NT2/D1 (cell line): Measurements from ENCODE around the gene FMN2.

Experiments used
- DNase-seq: peaks from one replicate; pipeline ENCODE4 v3.0.0-alpha.2; 2011; ENCODE audit warnings: low read depth, low spot score
- H3K27me3 ChIP-seq: 2 replicates; pipeline ENCODE4 v1.6.0; 2011; ENCODE audit warnings: mild to moderate bottlenecking; ENCODE audit not compliant: insufficient read length, insufficient read depth
- H3K36me3 ChIP-seq: 2 replicates; pipeline ENCODE4 v1.6.1; 2011; ENCODE audit warnings: mild to moderate bottlenecking, low read length, mixed read lengths; ENCODE audit not compliant: insufficient read depth, insufficient read length
- H3K4me1 ChIP-seq: 2 replicates; pipeline ENCODE4 v1.5.1; 2011; ENCODE audit not compliant: insufficient read depth, insufficient read length
- H3K4me3 ChIP-seq: 2 replicates; pipeline ENCODE4 v1.5.1; 2011; ENCODE audit warnings: low read depth; ENCODE audit not compliant: insufficient read length
- H3K9ac ChIP-seq: 2 replicates; pipeline ENCODE4 v1.6.0; 2011; ENCODE audit warnings: low read depth; ENCODE audit not compliant: insufficient read length
- H3K9me3 ChIP-seq: 2 replicates; pipeline ENCODE4 v1.5.1; 2011; ENCODE audit warnings: mild to moderate bottlenecking, low read length; ENCODE audit not compliant: insufficient read depth
- SUZ12 ChIP-seq: IDR thresholded peaks from 2 replicates; pipeline ENCODE4 v1.6.1; 2011; ENCODE audit not compliant: insufficient read length, insufficient read depth; ENCODE audit errors: extremely low read depth
- YY1 ChIP-seq: IDR thresholded peaks from 2 replicates; pipeline ENCODE4 v1.6.1; 2011; ENCODE audit not compliant: insufficient read length, insufficient read depth
- ZNF274 ChIP-seq: IDR thresholded peaks from 2 replicates; pipeline ENCODE4 v1.6.1; 2011; ENCODE audit warnings: mild to moderate bottlenecking, low read depth, low read length

FMN2 gene

DNA sequence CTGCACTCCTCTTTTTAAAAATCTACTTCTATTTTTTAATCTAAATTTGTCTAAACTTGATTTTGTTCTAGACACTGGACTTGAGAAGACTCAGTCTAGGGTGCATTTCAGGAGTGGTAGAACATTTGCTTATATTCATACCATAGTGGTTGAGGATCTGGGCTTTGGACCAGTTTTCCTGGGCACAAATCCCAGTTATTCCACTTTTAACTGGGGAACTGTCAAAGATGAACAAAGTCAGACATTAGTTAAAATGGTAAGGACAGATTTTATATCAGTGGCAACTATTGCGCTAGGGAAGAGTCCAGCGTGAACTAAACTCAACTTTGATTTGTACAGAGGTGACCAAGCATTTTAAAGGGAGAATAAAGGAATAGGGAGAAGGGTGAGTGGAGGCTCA lies 102.4 kb downstream of the FMN2 start:
- Histone ChIP-seq H3K36me3 (no peaks in the 10 kb centered on the region), H3K27me3 (no peaks in the 10 kb centered on the region), H3K9me3 (no peaks in the 10 kb centered on the region), H3K4me1 (no peaks in the 10 kb centered on the region), H3K9ac (no peak overlapping the region), H3K4me3 (no peak overlapping the region)
- no peak for TF ChIP-seq SUZ12
- no peak for TF ChIP-seq ZNF274
- no peak for DNase-seq

DNA sequence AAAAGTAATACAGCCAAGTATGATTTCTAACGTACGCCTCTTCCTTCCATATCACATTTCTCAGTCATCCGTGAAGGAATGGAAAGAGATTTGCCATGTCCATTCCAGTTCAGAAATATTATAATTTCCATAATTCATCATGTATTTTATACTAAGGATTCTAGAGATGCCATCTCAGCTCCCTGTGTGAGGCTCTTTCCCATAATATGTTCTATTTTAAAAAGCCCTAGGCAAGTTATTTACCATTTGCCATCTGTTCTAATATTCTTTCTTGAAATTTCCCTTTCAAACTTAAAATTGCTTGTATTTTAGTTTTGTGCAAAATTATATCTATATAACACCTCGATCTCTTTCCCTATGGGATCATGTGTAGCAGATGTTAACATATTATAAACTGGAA lies 106.7 kb downstream of the FMN2 start:
- H3K36me3 ChIP-seq, result no peaks in the 10 kb centered on the region
- H3K4me3 ChIP-seq, result no peak overlapping the region
- H3K9me3 ChIP-seq, result peaks cover 11% of the 10 kb centered on the region
- no peak overlapping the region for H3K9ac ChIP-seq
- H3K27me3 ChIP-seq, result no peaks in the 10 kb centered on the region
- TF ChIP-seq ZNF274 (no peak), SUZ12 (no peak), YY1 (no peak)
- no peaks in the 10 kb centered on the region for H3K4me1 ChIP-seq
- no peak for DNase-seq

DNA sequence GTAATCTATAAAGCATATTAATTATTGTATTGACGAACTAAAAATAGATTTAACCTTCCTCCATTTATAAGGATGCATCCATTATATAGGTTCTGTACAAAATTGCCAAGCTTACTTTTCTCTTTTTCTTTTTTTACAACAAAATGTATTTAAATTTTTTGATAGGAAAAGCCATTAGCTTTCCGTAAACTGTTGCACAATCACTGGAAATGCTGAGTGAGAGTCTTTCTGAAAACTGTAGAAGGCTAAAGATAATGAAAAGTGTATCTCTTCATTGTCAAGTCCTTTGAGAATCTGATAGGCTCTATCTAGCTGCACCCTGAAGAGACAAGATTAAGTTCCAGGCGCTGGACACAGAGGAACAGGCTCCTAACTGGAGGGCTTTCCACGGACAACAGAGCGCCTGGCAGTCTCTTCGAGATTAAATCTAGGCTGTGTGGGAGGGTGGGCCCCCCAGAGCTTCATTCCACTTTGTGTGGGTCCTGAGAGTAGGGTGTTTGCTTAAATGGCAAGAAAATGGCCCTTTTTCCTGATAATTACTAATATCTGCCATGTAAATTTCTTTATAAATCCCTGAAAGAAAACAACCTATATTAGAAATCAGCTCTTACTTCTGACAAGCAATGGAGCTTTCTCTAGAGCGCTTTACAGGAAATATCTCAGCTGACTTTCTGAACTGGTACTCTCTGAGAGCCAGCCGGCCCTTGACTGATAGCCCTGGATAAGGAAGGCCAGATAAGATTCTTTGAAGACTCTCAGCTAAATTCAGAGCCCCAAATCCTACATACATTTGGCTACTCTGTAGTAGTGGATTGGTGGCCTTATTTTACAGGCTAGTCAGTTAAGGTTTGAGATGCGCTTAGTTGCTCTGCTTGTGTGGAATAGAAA lies 108.3 kb downstream of the FMN2 start:
- Histone ChIP-seq H3K27me3 (no peaks in the 10 kb centered on the region), H3K4me3 (no peak overlapping the region), H3K9ac (no peak overlapping the region), H3K9me3 (peaks cover 11% of the 10 kb centered on the region), H3K4me1 (no peaks in the 10 kb centered on the region), H3K36me3 (no peaks in the 10 kb centered on the region)
- DNase-seq, result no peak
- TF ChIP-seq SUZ12 (no peak), ZNF274 (no peak), YY1 (no peak)

DNA sequence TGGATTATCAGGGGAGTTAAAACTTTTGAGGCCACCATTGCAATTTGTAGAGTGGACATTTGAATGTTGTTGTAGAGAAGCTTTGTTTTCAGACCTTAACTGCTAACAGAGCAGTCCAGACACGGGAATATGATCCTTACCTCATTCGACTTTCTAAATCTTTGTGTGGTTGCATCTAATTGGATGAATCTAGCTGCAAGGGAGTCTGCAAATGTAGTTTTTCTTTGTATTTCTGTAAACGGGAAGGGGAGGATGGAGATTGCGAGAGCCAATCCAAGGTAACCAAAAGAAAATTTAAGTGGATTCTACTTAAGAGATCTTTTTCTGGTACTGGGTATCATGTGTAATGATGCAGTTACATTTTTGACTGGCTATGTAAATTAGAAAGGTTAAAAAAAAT lies 110.2 kb downstream of the FMN2 start:
- no peaks in the 10 kb centered on the region for H3K36me3 ChIP-seq
- no peak overlapping the region for H3K9ac ChIP-seq
- no peaks in the 10 kb centered on the region for H3K27me3 ChIP-seq
- H3K4me3 ChIP-seq, result no peak overlapping the region
- H3K9me3 ChIP-seq, result peaks cover 11% of the 10 kb centered on the region
- no peaks in the 10 kb centered on the region for H3K4me1 ChIP-seq
- TF ChIP-seq YY1 (no peak), SUZ12 (no peak)
- DNase-seq, result no peak

DNA sequence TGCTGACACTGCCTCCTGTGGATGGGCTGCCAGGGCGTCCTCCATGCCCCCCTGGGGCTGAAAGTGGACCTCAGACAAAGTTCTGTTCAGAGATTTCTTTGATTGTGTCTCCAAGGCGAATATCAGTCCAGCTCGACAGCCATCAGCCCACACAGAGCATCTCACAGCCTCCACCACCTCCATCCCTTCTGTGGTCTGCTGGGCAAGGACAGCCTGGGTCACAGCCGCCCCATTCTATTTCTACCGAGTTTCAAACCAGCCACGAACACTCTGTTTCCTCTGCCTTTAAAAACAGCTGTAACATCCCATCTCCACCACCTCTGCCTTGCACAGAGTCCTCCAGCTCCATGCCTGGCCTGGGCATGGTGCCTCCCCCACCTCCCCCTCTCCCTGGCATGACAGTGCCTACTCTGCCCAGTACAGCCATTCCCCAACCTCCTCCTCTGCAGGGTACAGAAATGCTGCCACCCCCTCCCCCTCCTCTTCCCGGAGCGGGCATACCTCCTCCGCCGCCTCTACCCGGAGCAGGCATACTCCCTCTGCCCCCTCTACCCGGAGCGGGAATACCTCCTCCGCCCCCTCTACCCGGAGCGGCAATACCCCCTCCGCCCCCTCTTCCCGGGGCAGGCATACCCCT lies 115.5 kb downstream of the FMN2 start:
- no peak for DNase-seq
- no peaks in the 10 kb centered on the region for H3K4me1 ChIP-seq
- no peak overlapping the region for H3K4me3 ChIP-seq
- no peak overlapping the region for H3K9ac ChIP-seq
- TF ChIP-seq ZNF274 (no peak), SUZ12 (no peak), YY1 (no peak)
- H3K27me3 ChIP-seq, result no peaks in the 10 kb centered on the region
- no peaks in the 10 kb centered on the region for H3K36me3 ChIP-seq
- peaks cover 3% of the 10 kb centered on the region for H3K9me3 ChIP-seq

DNA sequence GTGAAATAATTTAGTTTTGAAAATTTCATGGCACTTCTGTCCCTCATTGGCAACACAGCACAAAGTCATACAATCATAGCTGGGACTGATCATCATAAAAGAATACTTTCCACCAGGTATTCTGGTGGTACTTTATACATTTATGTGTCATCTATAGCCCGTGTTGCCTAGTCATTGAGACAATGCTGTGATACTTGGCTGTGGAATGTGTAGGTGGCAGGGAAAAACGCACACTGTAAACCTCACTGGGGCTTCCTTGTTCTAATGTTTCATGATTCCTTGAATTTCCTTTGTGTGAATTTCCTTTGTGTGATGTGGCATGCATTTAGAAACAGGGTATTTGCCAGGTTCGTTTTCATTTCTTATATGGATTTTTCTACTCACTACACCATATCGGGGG lies 118.3 kb downstream of the FMN2 start:
- no peak overlapping the region for H3K9ac ChIP-seq
- H3K36me3 ChIP-seq, result no peaks in the 10 kb centered on the region
- no peaks in the 10 kb centered on the region for H3K4me1 ChIP-seq
- H3K9me3 ChIP-seq, result no peaks in the 10 kb centered on the region
- no peaks in the 10 kb centered on the region for H3K27me3 ChIP-seq
- no peak for DNase-seq
- TF ChIP-seq SUZ12, result no peak
- no peak for TF ChIP-seq ZNF274
- TF ChIP-seq YY1, result no peak
- no peak overlapping the region for H3K4me3 ChIP-seq

DNA sequence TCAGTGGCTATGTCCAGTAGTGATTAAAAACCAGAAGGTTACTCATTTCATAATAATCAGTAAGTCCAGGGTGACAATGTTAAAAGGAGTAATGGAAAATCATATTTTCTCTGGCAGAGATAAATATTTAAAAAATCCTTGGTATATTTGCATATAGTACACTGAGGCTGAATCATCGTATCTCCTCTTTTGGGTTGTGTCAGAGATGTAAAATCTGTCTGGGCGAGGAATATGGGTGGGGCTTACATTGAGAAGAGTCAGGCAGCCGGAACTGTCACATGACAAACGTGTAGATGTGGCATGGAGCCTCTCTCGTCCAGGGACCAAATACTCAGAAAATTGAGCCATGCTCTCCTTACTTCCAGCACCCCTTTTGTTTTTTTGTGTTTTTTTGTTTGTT lies 120.9 kb downstream of the FMN2 start:
- Histone ChIP-seq H3K9me3 (no peaks in the 10 kb centered on the region), H3K36me3 (no peaks in the 10 kb centered on the region), H3K4me3 (no peak overlapping the region), H3K27me3 (no peaks in the 10 kb centered on the region), H3K4me1 (no peaks in the 10 kb centered on the region), H3K9ac (no peak overlapping the region)
- TF ChIP-seq YY1 (no peak), SUZ12 (no peak), ZNF274 (no peak)
- DNase-seq, result no peak
